ENCODE data around the gene PNMT. TPM values are rescaled to one million over a fixed set of nuclear protein-coding genes. Genes with fewer than 3 reads are reported as not detected.

PNMT gene
- total RNA-seq, 1 donor from 2014 or later, result not detected

DNA sequence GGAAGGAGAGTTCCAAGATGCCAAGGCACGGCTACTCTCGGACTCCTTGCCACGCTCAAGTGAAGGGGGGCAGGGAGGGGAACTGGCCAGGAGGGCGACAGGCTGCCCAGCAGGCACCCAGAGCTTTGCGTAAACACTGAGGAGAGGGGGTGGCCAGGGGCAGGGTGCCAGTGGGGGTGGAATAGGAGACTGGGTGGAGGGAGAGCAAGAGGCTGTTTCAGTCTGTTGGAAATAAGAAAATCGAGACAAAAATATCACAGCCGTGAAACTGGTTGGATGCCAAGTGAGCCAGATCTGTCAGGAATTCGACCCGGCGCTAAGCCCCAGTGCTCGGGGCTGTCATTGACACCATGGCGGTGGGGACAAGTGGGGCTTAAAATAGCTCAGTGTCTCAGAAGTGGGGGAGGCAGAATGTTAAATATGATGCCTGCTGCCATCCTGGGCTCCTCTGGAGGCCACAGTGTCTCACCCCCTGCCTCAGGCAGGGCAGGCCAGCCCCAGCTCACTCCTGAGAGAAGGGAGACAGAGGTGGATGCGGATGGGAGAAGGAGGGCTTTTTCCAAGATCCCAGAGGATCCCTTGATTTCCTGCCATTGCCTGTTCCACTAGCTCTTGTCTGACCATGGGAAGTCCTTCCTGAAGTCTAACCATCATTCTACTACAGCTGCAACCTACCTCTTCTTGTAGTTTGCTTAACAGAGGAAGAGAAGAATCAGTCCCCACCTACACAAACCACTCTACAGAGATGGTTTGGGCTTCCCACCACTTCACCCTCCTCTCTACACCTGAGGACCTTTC lies 9.5 kb downstream of the PNMT start:
- H3K27ac Mint-ChIP-seq (ENCODE audit: unreplicated experiment), result no peak overlapping the region

DNA sequence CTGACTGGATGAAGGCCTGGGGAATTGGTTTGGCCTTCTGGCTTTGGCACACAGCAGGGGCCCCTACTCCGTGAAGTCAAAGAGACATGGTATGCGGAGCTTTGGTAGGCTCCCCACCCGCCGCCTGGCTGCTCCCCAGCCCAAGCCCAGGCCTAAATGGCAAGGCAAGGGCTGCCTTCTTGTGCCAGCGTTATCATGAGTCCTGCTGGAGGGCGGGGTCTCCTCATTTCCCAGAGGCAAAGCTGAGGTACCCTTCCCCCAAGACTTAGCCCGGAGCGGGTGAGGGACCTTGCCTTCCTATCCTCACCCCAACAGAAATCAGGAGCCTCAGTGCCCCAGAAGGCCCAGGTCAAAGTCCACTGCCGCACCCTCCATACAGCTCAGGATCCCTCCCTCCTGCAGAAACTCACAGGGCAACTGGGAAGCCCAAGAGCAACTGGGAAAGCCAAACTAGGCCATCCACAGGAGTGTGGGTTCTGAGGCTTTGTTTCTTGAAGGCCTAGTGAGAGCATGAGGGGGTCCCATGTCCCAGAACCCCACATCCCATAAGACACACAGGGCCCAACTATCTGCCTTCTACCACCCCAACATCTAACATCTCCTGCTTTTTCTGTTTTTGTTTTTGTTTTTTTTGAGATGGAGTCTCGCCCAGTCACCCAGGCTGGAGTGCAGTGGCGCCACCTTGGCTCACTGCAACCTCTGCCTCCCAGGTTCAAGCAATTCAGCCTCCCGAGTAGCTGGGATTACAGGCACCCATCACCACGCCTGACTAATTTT lies 10.3 kb downstream of the PNMT start:
- Mint-ChIP-seq H3K4me3 (ENCODE audit: unreplicated experiment) (no peak overlapping the region), H3K27ac (ENCODE audit: unreplicated experiment) (no peak overlapping the region), H3K36me3 (ENCODE audit: unreplicated experiment) (no peaks in the 10 kb centered on the region)

More for the DNA sequence above, 9.5 kb downstream of the PNMT start:
- no peak for DNase-seq
- no peaks in the 10 kb centered on the region for H3K36me3 Mint-ChIP-seq (ENCODE audit: unreplicated experiment)
- TF ChIP-seq, protein P1, sequence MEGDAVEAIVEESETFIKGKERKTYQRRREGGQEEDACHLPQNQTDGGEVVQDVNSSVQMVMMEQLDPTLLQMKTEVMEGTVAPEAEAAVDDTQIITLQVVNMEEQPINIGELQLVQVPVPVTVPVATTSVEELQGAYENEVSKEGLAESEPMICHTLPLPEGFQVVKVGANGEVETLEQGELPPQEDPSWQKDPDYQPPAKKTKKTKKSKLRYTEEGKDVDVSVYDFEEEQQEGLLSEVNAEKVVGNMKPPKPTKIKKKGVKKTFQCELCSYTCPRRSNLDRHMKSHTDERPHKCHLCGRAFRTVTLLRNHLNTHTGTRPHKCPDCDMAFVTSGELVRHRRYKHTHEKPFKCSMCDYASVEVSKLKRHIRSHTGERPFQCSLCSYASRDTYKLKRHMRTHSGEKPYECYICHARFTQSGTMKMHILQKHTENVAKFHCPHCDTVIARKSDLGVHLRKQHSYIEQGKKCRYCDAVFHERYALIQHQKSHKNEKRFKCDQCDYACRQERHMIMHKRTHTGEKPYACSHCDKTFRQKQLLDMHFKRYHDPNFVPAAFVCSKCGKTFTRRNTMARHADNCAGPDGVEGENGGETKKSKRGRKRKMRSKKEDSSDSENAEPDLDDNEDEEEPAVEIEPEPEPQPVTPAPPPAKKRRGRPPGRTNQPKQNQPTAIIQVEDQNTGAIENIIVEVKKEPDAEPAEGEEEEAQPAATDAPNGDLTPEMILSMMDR (IDR thresholded peaks at IDR 0.05; ENCODE audit: partially characterized antibody, unreplicated experiment), result no peak
- H3K4me3 Mint-ChIP-seq (ENCODE audit: unreplicated experiment), result no peak overlapping the region
- no peaks in the 10 kb centered on the region for H3K9me3 Mint-ChIP-seq (ENCODE audit: unreplicated experiment)
- H3K27me3 Mint-ChIP-seq (ENCODE audit: unreplicated experiment), result peaks cover 1% of the 10 kb centered on the region
- H3K4me1 Mint-ChIP-seq (ENCODE audit: low read depth, unreplicated experiment), result no peaks in the 10 kb centered on the region

DNA sequence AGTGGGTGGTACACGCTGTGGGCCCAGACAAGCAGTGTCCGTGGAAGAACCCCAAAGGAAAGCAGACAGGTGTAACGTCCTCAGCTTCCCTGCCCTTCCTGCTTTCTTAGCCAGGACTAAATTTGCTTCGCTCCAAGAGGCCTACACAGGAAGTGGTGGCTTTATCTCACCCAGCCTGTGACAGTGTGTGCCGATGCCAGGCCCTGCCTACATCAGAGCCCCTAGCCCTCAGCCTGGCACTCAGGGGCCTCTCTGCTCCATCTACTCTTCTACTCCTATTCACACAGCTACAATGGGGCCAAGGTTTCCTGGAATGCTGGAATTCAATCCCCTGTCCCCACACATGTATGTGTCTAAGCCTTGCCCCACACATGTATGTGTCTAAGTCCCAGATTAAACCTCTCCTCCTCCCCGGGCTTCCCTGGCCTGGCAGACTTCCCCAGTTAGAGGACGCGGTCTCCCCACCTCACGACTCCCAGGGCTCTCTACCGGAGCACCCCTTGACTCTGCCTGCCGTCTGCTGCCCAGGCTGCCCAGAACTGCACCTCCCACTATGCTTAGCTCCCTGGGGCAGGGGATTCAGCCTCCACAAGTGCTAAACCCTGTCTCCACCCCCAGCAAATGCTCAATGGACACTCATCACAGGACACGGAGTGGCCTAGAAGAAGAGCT lies 11.4 kb downstream of the PNMT start:
- no peak overlapping the region for H3K4me3 Mint-ChIP-seq (ENCODE audit: unreplicated experiment)
- H3K27ac Mint-ChIP-seq (ENCODE audit: unreplicated experiment), result no peak overlapping the region
- peaks cover 3% of the 10 kb centered on the region for H3K9me3 Mint-ChIP-seq (ENCODE audit: unreplicated experiment)

More for the DNA sequence above, 10.3 kb downstream of the PNMT start:
- peaks cover 3% of the 10 kb centered on the region for H3K9me3 Mint-ChIP-seq (ENCODE audit: unreplicated experiment)
- TF ChIP-seq, protein P1 (IDR thresholded peaks at IDR 0.05; ENCODE audit: partially characterized antibody, unreplicated experiment), result no peak
- peaks cover 3% of the 10 kb centered on the region for H3K27me3 Mint-ChIP-seq (ENCODE audit: unreplicated experiment)
- no peak for DNase-seq
- no peaks in the 10 kb centered on the region for H3K4me1 Mint-ChIP-seq (ENCODE audit: low read depth, unreplicated experiment)

DNA sequence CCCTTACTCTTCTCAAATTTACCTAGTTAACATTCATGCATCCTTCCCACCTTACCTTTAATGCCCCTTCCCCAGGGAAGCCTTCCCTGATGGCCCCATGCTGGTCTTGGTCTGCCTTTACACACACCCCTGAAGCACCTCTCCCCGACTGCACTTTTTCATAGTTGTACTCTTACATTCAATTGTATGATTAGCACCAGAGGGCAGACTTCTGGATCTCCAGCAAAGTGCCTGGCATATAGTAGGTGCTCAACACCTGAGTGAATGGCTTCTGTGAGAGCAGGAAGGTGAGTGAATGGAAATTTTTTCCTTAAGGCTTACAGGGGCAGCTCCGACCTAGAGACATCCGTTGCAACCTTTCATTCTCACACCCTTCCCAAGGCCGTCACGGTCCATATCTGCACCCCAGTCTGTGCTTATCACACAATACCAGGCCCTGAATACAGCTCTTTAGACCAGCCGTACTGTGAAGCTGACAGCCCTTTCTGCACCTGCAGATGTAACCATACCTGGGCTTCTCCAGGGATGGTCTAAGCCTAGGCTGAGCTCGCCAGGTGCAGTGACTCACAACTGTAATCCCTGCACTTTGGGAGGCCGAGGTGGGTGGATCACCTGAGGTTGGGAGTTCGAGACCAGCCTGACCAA lies 15.2 kb downstream of the PNMT start:
- Mint-ChIP-seq H3K27me3 (ENCODE audit: unreplicated experiment) (peaks cover 6% of the 10 kb centered on the region), H3K27ac (ENCODE audit: unreplicated experiment) (peak overlapping the region; percentile 19), H3K9me3 (ENCODE audit: unreplicated experiment) (peaks cover 8% of the 10 kb centered on the region), H3K4me3 (ENCODE audit: unreplicated experiment) (no peak overlapping the region), H3K4me1 (ENCODE audit: low read depth, unreplicated experiment) (peaks cover 3% of the 10 kb centered on the region), H3K36me3 (ENCODE audit: unreplicated experiment) (peaks cover 13% of the 10 kb centered on the region)
- no peak for DNase-seq
- TF ChIP-seq, protein P1 (IDR thresholded peaks at IDR 0.05; ENCODE audit: partially characterized antibody, unreplicated experiment), result no peak

More for the DNA sequence above, 11.4 kb downstream of the PNMT start:
- H3K36me3 Mint-ChIP-seq (ENCODE audit: unreplicated experiment), result no peaks in the 10 kb centered on the region
- DNase-seq, result no peak
- no peaks in the 10 kb centered on the region for H3K4me1 Mint-ChIP-seq (ENCODE audit: low read depth, unreplicated experiment)
- TF ChIP-seq, protein P1 (IDR thresholded peaks at IDR 0.05; ENCODE audit: partially characterized antibody, unreplicated experiment), result no peak
- H3K27me3 Mint-ChIP-seq (ENCODE audit: unreplicated experiment), result peaks cover 3% of the 10 kb centered on the region

Measured in glutamatergic neuron (in vitro differentiated cells).